Measurements from ENCODE around the gene HSPA4.
"Not testable (repeated sequence)": the region's sequence is repeated elsewhere in the genome, so short reads cannot be mapped to it uniquely, and the experiment has no call there.

HSPA4 gene

DNA sequence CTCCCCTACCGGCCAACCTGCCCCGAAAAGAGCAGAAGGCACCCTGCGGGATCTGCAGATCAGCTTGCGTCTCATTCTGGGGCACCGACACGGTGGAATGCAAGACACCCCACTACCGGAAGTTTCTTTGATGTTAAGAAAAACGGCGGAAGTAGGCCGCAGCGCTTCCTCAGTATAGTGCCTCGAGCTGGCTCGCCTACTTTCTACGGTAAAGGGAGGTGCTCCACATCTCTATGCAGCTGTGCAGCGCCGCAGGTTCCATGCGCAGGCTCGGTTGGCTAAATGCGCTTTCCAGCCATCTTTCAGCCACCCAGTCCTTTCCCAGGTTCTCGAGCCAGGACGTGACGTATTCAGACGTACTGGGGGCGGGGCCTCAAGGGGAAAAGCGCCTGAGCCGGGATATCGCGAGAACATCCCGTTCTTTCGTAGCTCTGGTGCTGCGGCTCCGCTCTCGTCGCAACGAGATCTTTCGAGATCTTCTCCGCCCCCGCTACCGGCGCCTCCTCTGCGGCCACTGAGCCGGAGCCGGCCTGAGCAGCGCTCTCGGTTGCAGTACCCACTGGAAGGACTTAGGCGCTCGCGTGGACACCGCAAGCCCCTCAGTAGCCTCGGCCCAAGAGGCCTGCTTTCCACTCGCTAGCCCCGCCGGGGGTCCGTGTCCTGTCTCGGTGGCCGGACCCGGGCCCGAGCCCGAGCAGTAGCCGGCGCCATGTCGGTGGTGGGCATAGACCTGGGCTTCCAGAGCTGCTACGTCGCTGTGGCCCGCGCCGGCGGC, at the start of gene HSPA4:
TSS of gene HSPA4 (plus strand) at position 472 of the 775 bp plus-strand sequence. CDS start at position 710, 238 bp downstream.
- DNase-seq (ENCODE audit: low spot score), result peak; percentile 98

DNA sequence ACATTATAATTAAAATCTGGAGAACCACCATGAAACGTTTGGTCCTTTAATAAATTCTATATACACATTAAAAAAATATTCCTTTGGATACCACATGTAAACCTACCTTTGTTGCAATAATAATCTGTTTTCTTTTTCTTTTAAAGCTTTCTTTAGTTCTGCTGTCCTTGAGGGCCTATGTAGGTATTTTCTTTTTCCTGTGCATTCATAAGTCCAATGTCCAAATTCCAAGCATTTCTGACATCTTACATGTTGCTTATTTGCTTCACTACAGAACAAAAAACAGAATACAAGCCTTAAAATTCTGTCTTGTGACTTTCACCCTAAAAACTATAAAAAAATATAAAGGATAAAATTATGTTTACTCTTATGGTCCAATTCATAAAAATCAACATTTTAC, 45.2 kb upstream of the HSPA4 start:
- no peak for DNase-seq (ENCODE audit: low spot score)

- DNase-seq (ENCODE audit: low spot score), result not testable (repeated sequence)
Measured at GRCh38 chr5:133008455-133008854, 43.4 kb upstream of the HSPA4 start.

GRCh38 chr5:133015466-133015865, 36.3 kb upstream of the HSPA4 start:
- DNase-seq (ENCODE audit: low spot score), result no peak

GRCh38 chr5:133017964-133018363, 33.8 kb upstream of the HSPA4 start:
- DNase-seq (ENCODE audit: low spot score), result no peak

DNA sequence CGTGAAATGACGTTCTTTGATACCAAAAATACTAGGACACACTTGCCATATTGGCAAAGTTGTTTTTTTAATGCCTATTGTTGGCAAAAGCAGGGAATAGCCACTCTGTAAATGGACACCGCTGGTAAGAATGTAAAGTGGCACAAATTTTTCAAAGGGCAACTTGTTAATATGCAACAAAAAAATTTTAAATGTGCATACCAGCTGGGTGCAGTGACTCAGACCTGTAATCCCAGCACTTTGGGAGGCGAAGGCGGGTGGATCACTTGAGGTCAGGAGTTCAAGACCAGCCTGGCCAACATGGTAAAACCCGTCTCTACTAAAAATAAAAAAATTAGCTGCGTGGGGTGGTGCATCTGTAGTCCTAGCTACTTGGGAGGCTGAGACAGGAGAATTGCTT, 32.3 kb upstream of the HSPA4 start:
- not testable (repeated sequence) for DNase-seq (ENCODE audit: low spot score)

DNA sequence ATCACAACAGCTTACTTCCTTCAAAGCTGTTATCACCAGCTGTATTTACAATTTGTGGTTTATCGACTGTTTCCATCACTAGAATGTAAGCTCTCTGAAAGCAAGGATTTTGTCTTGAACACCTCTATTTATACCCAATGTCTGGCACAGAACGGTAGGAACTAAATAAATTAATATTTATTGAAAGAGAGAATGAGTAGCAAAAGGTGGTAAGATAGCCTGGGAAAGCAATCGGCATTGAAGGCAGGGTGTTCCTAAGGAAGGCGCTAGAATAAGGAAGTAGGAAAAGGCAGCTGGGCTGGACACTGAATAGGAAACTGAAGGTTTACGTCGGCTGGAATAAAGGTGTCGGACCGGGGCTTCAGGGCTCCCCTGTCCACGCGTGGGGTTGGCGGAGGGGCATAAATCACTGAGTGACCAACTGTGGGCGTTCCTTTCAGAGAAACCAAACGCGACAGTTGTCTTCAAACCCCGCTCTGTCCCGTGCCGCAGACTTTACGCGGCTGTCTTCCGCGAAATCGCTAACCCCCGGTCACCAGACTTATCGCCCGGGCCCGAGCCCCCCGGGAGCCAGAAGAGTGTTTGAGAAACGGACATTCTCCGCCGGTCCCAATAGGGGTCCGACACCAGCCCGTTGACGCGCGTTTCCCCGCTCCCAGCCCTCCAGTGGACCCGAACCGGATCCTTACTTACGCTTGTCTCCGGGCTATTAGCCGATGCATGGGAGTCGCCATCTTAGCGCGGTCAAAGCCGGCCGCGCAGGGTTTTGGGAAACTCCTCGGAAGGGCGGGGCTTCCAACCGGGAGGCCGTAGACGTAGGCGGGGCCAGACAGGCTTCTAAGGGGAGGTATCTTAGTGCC, 25.8 kb upstream of the HSPA4 start, which contains the start of gene ZCCHC10:
TSS of gene ZCCHC10 (minus strand) at position 746 of the 860 bp plus-strand sequence. CDS start at position 734, 12 bp downstream.
- DNase-seq (ENCODE audit: low spot score), result peak; percentile 93

DNA sequence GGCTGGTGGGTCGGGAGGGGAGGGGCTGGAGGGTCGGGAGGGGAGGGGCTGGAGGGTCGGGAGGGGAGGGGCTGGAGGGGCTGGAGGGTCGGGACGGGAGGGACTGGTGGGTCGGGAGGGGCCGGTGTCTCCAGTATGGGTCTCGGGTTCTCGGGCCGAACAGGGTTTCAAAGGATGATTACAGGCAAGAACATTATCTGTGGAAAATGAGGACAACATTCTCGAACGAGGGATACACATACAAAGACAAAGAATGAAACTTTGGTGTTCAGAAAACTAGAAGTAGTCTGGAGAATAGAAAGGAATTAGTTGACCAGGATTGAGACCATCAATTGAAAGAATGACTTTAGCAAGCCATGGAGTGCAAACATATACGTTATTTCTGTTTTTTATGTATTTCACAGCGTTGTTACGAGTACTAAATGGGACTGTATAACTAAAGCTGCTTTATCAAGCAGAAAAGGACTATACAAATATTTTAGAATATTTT, 25.1 kb upstream of the HSPA4 start:
- no peak for DNase-seq (ENCODE audit: low spot score)

DNA sequence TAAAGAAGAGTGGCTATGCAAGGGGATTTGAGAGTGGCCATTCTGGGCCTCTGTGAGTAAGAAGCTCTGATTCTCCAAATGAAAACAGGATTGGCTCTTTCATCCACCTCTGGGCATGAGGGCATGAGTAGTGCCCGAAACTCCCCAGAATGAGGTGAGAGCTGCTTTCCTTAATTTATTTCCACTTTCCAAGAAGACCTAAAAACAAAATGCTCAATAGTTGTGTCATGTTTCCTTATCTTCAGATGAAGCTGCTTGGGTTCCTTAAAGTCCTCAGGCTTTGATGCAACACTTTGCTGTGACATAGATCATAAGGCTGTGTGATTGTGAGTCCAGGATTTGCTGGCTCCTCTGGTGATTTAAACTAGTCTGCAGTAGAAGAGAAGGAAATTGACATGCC, 22.4 kb upstream of the HSPA4 start:
- DNase-seq (ENCODE audit: low spot score), result no peak

- no peak for DNase-seq (ENCODE audit: low spot score)
Measured at GRCh38 chr5:133030343-133031005, 21.3 kb upstream of the HSPA4 start.

DNA sequence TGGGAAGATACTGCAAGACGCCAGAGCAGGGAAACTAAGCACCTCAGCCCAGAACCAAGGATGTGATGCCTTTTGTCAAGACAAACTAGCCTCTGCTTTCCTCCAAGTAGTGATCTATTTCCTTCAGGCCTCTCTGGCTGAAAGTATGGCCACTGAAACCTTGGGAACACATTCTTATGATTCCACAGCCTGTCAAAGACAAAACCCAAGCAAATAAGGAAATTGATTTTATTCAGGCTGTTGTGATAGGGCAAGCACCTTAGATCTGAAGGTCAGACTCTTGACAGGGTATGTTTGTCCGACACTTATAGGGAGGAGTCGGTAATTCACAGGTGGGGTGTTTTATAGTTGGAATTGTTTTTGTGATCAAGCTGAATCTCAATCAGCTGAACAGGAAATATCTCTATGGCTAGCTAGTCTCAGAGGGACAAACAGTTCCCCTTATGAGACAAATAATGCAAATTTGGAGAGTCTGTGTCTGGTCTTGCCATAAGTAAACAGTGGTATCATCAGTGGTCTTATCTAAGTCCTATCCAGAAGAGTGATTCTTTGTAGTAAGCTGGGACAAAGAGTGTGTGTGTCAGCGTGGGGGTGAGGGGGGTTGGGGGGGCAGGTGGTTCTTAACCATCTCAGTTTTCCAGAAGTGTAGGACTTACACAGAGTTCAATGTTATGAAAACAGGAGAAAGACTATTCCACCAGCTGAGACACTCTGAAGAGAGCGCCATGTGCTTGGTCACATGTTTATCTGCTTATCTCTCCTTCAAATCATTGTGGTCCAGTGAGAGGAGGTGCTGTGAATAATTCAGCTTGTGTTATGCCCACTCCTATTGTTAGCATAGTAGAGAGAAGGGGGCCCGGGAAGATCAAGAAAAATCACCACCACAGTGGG, 18.7 kb upstream of the HSPA4 start:
- no peak for DNase-seq (ENCODE audit: low spot score)

DNA sequence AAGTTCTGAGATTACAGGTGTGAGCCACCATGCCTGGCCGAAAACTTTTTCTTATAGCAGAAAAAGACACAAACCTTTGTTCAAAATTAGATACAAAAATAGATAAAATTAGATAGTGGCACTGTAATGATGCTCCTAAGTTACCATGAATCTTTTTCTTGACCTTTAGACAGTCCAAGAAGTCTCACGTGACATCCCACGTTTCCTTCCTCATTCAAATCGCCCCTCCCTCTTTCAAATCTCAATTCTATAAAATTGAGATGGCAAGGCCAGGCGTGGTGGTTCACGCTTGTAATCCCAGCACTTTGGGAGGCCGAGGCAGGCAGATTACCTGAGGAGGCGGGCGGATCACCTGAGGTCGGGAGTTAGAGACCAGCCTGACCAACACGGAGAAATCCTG, 17.7 kb upstream of the HSPA4 start:
- no peak for DNase-seq (ENCODE audit: low spot score)

- DNase-seq (ENCODE audit: low spot score), result no peak
Measured at GRCh38 chr5:133035224-133035623, 16.6 kb upstream of the HSPA4 start.

DNA sequence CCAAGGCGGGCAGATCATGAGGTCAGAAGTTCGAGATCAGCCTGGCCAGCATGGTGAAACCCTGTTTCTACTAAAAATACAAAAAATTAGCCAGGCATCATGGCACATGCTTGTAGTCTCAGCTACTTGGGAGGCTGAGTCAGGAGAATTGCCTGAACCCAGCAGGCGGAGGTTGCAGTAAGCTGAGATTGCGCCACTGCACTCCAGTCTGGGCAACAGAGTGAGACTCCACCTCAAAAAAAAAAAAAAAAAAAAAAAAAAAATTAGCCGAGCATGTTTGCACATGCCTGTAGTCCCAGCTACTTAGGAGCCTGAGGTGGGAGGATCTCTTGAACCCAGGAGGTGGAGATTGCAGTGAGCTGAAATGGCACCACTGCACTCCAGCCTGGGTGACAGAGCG, 15.1 kb upstream of the HSPA4 start:
- DNase-seq (ENCODE audit: low spot score), result not testable (repeated sequence)

DNA sequence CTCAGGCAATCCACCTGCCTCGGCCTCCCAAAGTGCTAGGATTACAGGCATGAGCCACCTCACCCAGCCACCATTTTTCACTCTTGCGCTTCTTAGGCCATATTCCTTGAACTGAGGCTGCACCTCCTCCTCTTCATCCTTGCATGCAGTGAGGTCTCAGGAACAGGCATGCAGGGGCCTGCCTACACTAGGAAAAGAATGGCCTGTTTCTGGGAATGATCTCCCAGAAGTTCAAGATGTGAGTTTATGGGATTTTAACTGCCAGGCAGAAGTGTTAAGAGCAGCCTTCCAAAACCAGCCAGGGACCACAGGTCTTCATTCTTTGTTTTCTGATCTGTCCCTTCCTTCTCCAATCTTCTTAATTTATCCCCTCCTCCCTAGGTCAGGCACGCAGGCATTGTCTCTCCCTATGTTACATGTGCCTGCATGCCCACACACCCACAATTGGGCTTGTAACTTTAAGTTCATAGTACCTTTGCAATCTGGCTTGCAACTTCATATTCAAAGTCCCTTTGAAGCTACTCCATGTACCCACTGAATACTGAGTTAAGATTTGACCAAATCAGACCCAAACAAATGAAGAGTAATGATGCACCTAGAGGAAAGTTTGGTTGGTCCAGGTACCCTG, 10.5 kb upstream of the HSPA4 start:
- DNase-seq (ENCODE audit: low spot score), result no peak

GRCh38 chr5:133041910-133042309, 9.9 kb upstream of the HSPA4 start:
- no peak for DNase-seq (ENCODE audit: low spot score)

DNA sequence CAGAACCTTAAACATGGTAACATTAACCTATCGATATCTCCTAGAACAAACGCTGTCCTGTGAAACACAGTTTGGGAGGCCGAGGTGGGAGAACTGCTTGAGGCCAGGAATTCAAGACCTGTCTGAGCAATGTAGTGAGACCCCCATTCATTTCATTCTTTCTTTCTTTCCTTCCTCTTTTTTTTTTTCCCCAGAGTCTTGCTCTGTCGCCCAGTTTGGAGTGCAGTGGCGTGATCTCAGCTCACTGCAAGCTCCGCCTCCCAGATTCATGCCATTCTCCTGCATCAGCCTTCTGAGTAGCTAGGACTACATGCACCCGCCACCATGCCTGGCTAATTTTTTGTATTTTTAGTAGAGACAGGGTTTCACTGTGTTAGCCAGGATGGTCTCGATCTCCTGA, 5.3 kb upstream of the HSPA4 start:
- DNase-seq (ENCODE audit: low spot score), result not testable (repeated sequence)

- DNase-seq (ENCODE audit: low spot score), result no peak
Measured at GRCh38 chr5:133047404-133047803, 4.4 kb upstream of the HSPA4 start.

GRCh38 chr5:133048993-133049725, 2.7 kb upstream of the HSPA4 start:
- no peak for DNase-seq (ENCODE audit: low spot score)

GRCh38 chr5:133049726-133050048, 2.1 kb upstream of the HSPA4 start:
- DNase-seq (ENCODE audit: low spot score), result no peak
